NB4 (cell line): ENCODE measurements around the gene SPRY2.

Source experiments
- DNase-seq: peaks from one replicate; pipeline ENCODE4 v3.0.0; 2010; ENCODE audit warnings: low read depth
- H3K4me3 ChIP-seq: one replicate; pipeline ENCODE4 v1.5.1; 2011; ENCODE audit warnings: mild to moderate bottlenecking, low read depth, low read length, moderate library complexity
- CTCF ChIP-seq: IDR thresholded peaks from one replicate; pipeline ENCODE4 v1.5.1; 2012; ENCODE audit warnings: low read depth, low read length
- MAX ChIP-seq: IDR thresholded peaks from 2 replicates; pipeline ENCODE4 v1.6.1; 2011; ENCODE audit warnings: low read depth, low read length
- MYC ChIP-seq: IDR thresholded peaks from 2 replicates; pipeline ENCODE4 v1.6.1; 2011; ENCODE audit warnings: low read depth, low read length
- POLR2A ChIP-seq: IDR thresholded peaks from 2 replicates; pipeline ENCODE4 v1.6.1; 2011; ENCODE audit warnings: mild to moderate bottlenecking; ENCODE audit not compliant: insufficient read length; ENCODE audit errors: extremely low read depth

SPRY2 gene

GRCh38 chr13:80313668-80314256, 27.2 kb downstream of the SPRY2 start:
- no peak for DNase-seq
- H3K4me3 ChIP-seq = no peak overlapping the region
- TF ChIP-seq CTCF (no peak), MYC (no peak), MAX (no peak), POLR2A (no peak)

GRCh38 chr13:80312967-80313366, 28.0 kb downstream of the SPRY2 start:
- TF ChIP-seq MAX (no peak), MYC (no peak), POLR2A (no peak), CTCF (no peak)
- no peak for DNase-seq

GRCh38 chr13:80312012-80312704, 28.8 kb downstream of the SPRY2 start:
- no peak overlapping the region for H3K4me3 ChIP-seq
- TF ChIP-seq MYC = no peak
- no peak for DNase-seq

More at GRCh38 chr13:80312967-80313366, 28.0 kb downstream of the SPRY2 start:
- H3K4me3 ChIP-seq = no peak overlapping the region

GRCh38 chr13:80309926-80310325, 31.0 kb downstream of the SPRY2 start:
- TF ChIP-seq POLR2A = no peak
- no peak for TF ChIP-seq MAX
- no peak for TF ChIP-seq CTCF
- no peak for TF ChIP-seq MYC
- DNase-seq = no peak
- H3K4me3 ChIP-seq = no peak overlapping the region

GRCh38 chr13:80307401-80307987, 33.4 kb downstream of the SPRY2 start:
- H3K4me3 ChIP-seq = no peak overlapping the region
- no peak for TF ChIP-seq MAX
- no peak for TF ChIP-seq CTCF
- TF ChIP-seq MYC = no peak
- TF ChIP-seq POLR2A = no peak
- no peak for DNase-seq

- no peak overlapping the region for H3K4me3 ChIP-seq
- TF ChIP-seq CTCF = no peak
- TF ChIP-seq MAX = no peak
- no peak for TF ChIP-seq POLR2A
- no peak for TF ChIP-seq MYC
These were observed 34.5 kb downstream of the SPRY2 start for GRCh38 chr13:80306337-80306972.

More at GRCh38 chr13:80306337-80306972, 34.5 kb downstream of the SPRY2 start:
- DNase-seq = no peak
